Sigmoid colon (tissue), 4 donors: ENCODE results near the gene FSD2.

Experiments
- POLR2A ChIP-seq, 2 donors: fragments of 450-650 bp; IDR thresholded peaks; one replicate each; pipeline ENCODE4 v1.6.1; 2016; ENCODE audit warnings: antibody characterized with exemption in 2 of 2, mild to moderate bottlenecking in 2 of 2, moderate library complexity in 2 of 2
- POLR2AphosphoS5 ChIP-seq, 4 donors: sonication (generic); formaldehyde crosslinking; IDR thresholded peaks; one replicate each; pipeline ENCODE4 v1.6.1; 2017; ENCODE audit warnings: antibody characterized with exemption in 4 of 4
- TF ChIP-seq, protein P1 (sequence below), 4 experiments: fragments of 450-650 bp in 3 of 4; fragments of 200-600 bp in 1 of 4; IDR thresholded peaks; one replicate each; pipeline ENCODE4 v1.5.1; 2016 to 2019; ENCODE audit warnings: antibody characterized with exemption in 4 of 4, mild to moderate bottlenecking in 3 of 4, moderate library complexity in 2 of 4

GRCh38 chr15:82790321-82790720, 15.5 kb downstream of the FSD2 start:
- TF ChIP-seq, protein P1, sequence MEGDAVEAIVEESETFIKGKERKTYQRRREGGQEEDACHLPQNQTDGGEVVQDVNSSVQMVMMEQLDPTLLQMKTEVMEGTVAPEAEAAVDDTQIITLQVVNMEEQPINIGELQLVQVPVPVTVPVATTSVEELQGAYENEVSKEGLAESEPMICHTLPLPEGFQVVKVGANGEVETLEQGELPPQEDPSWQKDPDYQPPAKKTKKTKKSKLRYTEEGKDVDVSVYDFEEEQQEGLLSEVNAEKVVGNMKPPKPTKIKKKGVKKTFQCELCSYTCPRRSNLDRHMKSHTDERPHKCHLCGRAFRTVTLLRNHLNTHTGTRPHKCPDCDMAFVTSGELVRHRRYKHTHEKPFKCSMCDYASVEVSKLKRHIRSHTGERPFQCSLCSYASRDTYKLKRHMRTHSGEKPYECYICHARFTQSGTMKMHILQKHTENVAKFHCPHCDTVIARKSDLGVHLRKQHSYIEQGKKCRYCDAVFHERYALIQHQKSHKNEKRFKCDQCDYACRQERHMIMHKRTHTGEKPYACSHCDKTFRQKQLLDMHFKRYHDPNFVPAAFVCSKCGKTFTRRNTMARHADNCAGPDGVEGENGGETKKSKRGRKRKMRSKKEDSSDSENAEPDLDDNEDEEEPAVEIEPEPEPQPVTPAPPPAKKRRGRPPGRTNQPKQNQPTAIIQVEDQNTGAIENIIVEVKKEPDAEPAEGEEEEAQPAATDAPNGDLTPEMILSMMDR (IDR thresholded peaks at IDR 0.05) = no peak
- no peak for TF ChIP-seq POLR2AphosphoS5 (IDR thresholded peaks at IDR 0.05)
- TF ChIP-seq POLR2A (IDR thresholded peaks at IDR 0.05) = no peak
